ENCODE measurements around the gene RIF1.

DNA sequence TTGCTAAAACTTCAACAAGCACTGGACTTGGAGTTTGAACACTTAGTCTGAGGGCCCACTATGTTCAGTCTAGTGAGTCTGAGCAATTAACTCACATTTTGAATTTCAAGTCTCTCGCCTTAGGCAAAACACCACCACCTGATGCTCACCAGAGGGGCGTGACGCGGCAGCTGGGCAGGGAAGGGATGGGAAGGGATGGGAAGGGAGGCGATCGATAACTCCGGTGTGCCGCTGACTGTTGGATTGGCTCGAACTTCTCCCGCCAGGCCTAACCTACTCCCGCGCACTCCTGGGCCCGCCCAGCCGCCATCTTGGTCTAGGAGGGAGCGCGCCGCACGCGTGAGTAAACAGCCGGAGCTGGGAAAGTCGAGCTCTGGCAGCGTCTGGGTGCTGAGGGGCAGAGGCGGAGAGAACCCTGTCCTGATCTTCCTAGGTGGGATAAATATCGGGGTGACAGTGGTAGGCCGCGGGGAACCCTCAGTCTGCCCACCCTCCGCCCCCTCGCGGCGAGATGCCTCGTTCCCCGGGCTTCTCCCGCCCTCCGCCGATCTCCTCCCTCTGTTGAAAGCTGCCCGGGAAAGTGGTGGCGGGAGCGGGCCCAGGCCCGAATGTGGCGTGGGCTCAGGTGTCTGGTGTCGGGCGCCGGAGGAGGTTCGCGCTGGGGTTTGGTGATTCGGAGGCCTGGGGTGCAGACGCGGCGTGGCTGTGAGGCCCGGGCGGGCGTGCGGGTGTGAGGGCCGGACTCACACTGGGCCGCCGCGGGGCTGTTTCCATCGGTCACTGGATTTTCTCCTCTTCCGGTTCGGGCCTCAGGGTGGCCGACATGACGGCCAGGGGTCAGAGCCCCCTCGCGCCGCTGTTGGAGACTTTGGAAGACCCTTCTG is at the start of gene RIF1:
- TF ChIP-seq, protein P1, sequence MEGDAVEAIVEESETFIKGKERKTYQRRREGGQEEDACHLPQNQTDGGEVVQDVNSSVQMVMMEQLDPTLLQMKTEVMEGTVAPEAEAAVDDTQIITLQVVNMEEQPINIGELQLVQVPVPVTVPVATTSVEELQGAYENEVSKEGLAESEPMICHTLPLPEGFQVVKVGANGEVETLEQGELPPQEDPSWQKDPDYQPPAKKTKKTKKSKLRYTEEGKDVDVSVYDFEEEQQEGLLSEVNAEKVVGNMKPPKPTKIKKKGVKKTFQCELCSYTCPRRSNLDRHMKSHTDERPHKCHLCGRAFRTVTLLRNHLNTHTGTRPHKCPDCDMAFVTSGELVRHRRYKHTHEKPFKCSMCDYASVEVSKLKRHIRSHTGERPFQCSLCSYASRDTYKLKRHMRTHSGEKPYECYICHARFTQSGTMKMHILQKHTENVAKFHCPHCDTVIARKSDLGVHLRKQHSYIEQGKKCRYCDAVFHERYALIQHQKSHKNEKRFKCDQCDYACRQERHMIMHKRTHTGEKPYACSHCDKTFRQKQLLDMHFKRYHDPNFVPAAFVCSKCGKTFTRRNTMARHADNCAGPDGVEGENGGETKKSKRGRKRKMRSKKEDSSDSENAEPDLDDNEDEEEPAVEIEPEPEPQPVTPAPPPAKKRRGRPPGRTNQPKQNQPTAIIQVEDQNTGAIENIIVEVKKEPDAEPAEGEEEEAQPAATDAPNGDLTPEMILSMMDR (IDR thresholded peaks at IDR 0.05), result peak; percentile 66 to 91 (median 78)
- TF ChIP-seq POLR2A (IDR thresholded peaks at IDR 0.05) (no peak), EP300 (IDR thresholded peaks at IDR 0.05) (no peak), POLR2AphosphoS5 (IDR thresholded peaks at IDR 0.05) (peak; percentile 29 to 66 (median 48))

All from sigmoid colon (tissue), 4 donors.